Activated T-helper 2 cell treated with anti-CD3 and anti-CD28 coated beads, Interferon-gamma antibody, Interleukin-2, Interleukin-4, amounts not matched to agents 10 μg/mL and 5 μg/mL and 100 μg/mL, durations not matched to agents 14 hours and 24 hours and 36 hours (primary cell): Measurements from ENCODE around the gene SLC28A1. TPM values are rescaled to one million over a fixed set of nuclear protein-coding genes. Genes with fewer than 3 reads are reported as not detected.

Source experiments
- DNase-seq: peaks from one replicate; pipeline ENCODE4 v3.0.0; 2021; ENCODE audit warnings: low spot score
- H3K27ac Mint-ChIP-seq: one replicate; pipeline ENCODE4 v1.8.0; 2021; ENCODE audit warnings: mixed read lengths
- H3K27me3 Mint-ChIP-seq: one replicate; pipeline ENCODE4 v1.8.0; 2021; ENCODE audit warnings: low read depth, mixed read lengths
- H3K36me3 Mint-ChIP-seq: one replicate; pipeline ENCODE4 v1.8.0; 2021; ENCODE audit warnings: low read depth, mixed read lengths
- H3K4me1 Mint-ChIP-seq: one replicate; pipeline ENCODE4 v1.8.0; 2021; ENCODE audit warnings: low read depth, mixed read lengths
- H3K4me3 Mint-ChIP-seq: one replicate; pipeline ENCODE4 v1.8.0; 2021; ENCODE audit warnings: low read depth, mild to moderate bottlenecking, moderate library complexity, mixed read lengths
- H3K9me3 Mint-ChIP-seq: one replicate; pipeline ENCODE4 v1.8.0; 2021; ENCODE audit warnings: mixed read lengths
- intact Hi-C: fragments of 100-400 bp; cut with micrococcal nuclease; formaldehyde crosslinking; loops from one replicate; pipeline ENCODE4 v1.15.1; 2023
- total RNA-seq: library from RNA; stranded (reverse); gene quantifications from 2 replicates; pipeline ENCODE4 v1.2.3, GENCODE V29; 2022

The SLC28A1 gene
- total RNA-seq, 1 donor from 2014 or later, result not detected

DNA sequence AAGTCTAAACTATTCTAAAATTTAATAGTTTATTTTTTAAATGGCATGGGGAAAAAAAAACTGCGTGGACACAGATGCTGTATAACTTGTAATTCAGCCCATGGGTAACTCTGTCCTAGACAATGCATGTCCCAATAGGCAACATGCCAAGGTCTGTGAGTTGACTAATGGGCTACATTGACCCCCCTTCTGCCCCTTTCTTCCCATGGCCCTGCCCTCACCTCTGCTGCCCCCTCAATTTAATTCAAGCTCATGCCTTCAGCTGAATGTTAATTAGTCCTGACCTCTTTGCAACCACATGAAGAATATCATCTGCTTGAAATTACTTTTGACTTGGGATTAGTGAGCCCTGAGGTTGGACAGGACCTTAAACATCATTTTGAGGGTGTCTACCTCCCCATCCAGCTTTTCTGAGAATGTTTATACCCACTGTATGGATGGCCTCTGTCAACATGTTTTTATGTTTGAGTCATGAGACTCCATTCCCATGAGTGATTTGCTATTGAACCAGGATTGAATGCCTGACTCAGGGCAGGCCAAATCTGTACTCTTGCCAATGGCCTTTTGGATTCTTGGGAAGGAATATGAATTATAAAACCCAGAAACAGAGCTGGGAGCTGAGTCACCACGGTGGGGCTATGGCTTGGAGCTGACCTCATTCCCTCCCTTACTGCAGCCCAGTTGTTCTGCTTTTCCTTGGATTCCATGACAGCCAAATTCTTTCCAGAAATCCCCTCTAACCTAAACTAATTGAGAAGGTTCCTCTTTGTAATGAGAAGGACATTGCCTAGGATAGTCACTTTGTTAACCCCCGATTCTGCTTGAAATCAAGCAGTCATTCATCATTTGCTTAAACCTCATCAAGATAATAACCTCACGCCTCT, 63.7 kb downstream of the SLC28A1 start:
- Mint-ChIP-seq H3K4me3 (no peak overlapping the region), H3K4me1 (no peaks in the 10 kb centered on the region), H3K9me3 (no peaks in the 10 kb centered on the region), H3K27ac (no peak overlapping the region), H3K36me3 (no peaks in the 10 kb centered on the region), H3K27me3 (peaks cover 15% of the 10 kb centered on the region)
- intact Hi-C loops, result no loop called here
- DNase-seq, result no peak

DNA sequence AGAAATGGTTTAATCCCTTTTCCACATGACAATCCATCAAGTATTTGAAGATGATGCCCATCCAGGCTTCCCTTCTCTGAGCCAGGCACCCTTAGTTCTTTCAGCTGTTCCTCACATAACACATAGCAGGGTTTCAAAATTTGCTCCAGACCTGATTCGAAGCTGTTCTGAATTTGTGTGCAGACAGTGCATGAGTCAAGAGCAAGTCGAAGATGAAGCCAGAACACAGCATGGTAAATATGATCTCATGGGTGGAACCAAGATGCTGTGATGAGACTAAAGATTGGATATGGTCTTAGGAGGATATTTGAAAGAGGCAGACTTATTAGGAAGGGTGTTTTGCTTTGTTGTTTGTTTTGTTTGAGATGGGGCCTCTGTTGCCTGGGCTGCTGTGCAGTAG, 64.6 kb downstream of the SLC28A1 start:
- Mint-ChIP-seq H3K27me3 (peaks cover 18% of the 10 kb centered on the region), H3K27ac (no peak overlapping the region), H3K4me3 (no peak overlapping the region), H3K9me3 (no peaks in the 10 kb centered on the region), H3K36me3 (no peaks in the 10 kb centered on the region), H3K4me1 (no peaks in the 10 kb centered on the region)
- no peak for DNase-seq
- intact Hi-C loops, result no loop called here

DNA sequence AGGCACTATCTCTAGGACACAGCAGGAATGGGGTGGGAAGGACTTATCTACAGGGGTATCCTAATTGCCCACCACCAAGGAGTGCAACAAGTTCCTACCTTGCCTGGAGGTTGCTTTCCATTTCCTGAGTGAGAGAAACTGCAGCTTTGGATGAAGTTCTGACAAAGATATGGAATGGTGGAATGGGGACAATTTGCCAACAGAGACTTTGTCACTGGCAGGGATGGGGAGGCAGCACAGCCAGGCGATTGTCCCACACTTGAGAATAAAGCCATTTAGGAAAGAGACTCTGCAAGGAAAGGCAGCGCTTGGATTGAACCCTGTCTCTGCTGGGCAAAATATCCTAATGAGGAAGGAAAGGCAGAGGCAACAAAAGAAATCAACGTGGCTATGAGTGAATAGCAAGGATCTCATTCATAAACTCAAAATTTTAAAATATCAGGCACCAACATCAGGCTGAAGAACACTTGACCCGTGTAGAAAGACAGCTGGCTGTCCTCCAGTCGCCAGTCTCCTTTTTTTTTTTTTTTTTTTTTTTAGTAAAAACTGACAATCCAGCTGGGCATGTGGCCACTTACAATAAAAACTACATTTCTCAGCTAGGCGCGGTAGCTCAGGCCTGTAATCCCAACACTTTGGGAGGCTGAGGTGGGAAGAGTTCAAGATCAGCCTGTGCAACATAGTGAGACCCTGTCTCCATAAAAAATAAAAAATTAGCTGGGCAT, 65.5 kb downstream of the SLC28A1 start:
- intact Hi-C loops, result no loop called here
- no peak for DNase-seq
- Mint-ChIP-seq H3K36me3 (no peaks in the 10 kb centered on the region), H3K4me1 (no peaks in the 10 kb centered on the region), H3K9me3 (no peaks in the 10 kb centered on the region), H3K27ac (no peak overlapping the region), H3K4me3 (no peak overlapping the region), H3K27me3 (peaks cover 22% of the 10 kb centered on the region)

DNA sequence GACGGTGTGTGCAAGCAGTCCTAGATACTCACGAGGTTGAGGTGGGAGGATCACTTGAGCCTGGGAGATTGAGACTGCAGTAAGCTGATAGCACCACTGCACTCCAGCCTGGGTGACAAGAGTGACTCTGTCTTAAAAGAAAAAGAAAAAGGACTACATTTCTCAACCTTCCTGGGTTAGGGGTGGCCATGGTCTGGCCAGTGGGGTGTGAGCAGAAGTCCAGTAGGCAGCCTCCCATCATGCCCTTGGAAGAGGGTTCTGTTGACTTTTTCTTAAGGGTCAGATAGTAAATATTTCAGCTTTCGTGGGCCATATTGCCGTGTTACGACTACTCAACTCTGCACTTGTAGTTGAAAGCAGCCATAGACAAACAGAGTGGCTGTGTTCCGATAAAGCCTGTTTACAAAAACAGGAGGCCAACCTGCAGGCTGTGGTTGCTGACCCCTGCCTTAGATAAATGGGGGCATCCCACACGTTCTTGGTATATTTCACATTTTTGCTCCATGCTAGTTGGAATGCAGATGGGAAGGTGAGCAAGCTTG, 66.2 kb downstream of the SLC28A1 start:
- DNase-seq, result no peak
- H3K4me1 Mint-ChIP-seq, result no peaks in the 10 kb centered on the region
- H3K27me3 Mint-ChIP-seq, result peaks cover 25% of the 10 kb centered on the region
- intact Hi-C loops, result no loop called here
- no peak overlapping the region for H3K4me3 Mint-ChIP-seq
- H3K36me3 Mint-ChIP-seq, result no peaks in the 10 kb centered on the region
- no peak overlapping the region for H3K27ac Mint-ChIP-seq
- no peaks in the 10 kb centered on the region for H3K9me3 Mint-ChIP-seq

DNA sequence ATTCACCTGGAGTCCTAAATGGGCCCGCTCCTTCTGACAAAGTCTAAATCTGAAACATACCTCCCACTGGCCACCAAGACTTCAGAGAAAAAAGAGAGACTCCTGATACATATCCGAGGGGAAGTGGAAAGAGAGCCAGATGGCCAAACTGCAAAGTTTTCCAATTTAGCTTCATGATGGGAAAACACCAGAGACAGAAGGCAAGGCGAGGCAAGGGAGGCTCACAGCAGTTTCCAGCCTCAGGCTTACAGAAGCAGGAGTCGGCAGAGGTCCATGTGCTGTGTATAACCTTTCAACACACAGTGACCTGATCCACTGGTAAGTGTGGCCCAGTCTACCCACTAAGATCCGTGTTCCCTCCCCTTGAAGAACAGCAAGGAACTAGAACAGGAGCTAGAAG, 67.3 kb downstream of the SLC28A1 start:
- Mint-ChIP-seq H3K4me1 (no peaks in the 10 kb centered on the region), H3K27me3 (peaks cover 32% of the 10 kb centered on the region), H3K4me3 (no peak overlapping the region), H3K36me3 (no peaks in the 10 kb centered on the region), H3K27ac (no peak overlapping the region), H3K9me3 (no peaks in the 10 kb centered on the region)
- intact Hi-C loops, result no loop called here
- DNase-seq, result no peak

DNA sequence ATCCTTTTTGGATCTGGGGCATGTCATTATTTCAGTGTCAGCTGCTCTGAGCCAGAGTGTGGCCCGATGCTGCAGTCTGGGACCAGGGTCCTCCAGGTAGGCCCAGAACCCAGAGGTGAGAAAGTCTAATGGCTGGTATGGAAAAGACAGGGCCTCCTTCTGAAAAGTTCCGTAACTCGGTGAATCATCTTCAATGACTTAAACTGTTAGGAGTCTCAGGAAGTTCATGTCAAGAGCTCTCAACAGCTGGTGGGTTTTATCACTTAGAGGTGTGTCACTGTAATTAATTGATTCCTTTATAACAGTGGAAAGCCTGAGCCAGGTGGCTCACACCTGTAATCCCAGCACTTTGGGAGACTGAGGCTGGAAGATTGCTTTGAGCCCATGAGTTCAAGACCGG, 68.7 kb downstream of the SLC28A1 start:
- Mint-ChIP-seq H3K9me3 (no peaks in the 10 kb centered on the region), H3K36me3 (no peaks in the 10 kb centered on the region), H3K27ac (no peak overlapping the region), H3K4me3 (no peak overlapping the region), H3K27me3 (peaks cover 40% of the 10 kb centered on the region), H3K4me1 (no peaks in the 10 kb centered on the region)
- DNase-seq, result no peak
- intact Hi-C loops, result no loop called here

DNA sequence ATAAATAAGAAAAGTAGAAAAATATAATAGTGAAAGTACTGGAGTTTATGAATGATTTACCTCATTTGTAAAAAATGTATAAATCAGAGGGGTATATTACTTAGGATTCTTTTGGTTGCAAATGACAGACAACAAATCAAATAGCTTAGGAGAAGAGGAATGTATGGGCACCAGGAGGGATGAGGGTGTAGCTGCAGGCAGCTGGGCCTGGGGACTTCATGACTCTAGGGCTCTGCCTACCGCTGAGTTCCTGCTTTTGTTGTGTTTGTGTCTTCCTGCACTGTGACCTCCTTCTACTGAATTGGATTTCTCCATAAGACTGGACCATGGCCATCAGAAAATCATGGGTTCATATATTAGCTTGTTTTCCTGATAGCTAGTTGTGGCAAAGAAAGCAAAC, 69.3 kb downstream of the SLC28A1 start:
- H3K9me3 Mint-ChIP-seq, result no peaks in the 10 kb centered on the region
- H3K36me3 Mint-ChIP-seq, result no peaks in the 10 kb centered on the region
- H3K27me3 Mint-ChIP-seq, result peaks cover 42% of the 10 kb centered on the region
- no peak for DNase-seq
- intact Hi-C loops, result no loop called here
- H3K27ac Mint-ChIP-seq, result no peak overlapping the region
- no peak overlapping the region for H3K4me3 Mint-ChIP-seq
- H3K4me1 Mint-ChIP-seq, result no peaks in the 10 kb centered on the region

DNA sequence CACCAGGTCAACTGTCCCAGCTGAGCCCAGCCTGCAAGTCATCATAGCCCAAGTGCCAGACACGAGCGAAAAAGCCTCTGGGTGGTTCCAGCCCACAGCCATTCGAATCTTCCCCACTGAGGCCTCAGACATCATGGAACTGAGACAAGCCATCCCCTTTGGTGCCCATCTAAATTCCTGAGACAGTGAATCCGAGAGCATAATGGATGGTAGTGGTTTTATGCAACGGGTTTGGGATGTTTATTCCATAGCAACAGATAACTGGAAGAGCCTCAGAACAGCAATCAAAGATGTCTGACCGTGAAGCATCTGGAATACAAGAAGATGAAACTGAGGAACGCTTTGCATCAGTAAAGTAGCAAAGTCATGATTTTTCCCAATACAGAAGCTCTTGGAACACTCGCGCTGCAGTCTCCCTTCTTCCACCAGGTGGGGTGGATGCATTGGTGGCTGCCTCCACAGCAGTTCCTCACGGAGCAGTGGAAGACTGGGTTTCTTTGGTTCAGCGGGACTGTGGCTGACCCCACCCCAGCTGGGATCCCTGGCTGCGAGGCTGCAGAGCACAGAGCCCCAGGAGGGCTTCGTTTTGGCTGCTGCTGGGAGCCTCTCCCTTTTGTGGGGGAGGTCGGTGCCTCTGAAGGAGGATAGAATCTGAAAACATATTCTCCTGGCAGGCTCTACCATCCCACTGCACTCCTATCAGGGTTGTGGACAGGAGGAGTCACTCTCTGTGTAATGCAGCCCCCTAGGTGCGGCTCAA, 70.8 kb downstream of the SLC28A1 start:
- peaks cover 4% of the 10 kb centered on the region for H3K4me1 Mint-ChIP-seq
- H3K9me3 Mint-ChIP-seq, result no peaks in the 10 kb centered on the region
- no peak overlapping the region for H3K27ac Mint-ChIP-seq
- H3K36me3 Mint-ChIP-seq, result no peaks in the 10 kb centered on the region
- H3K27me3 Mint-ChIP-seq, result peaks cover 35% of the 10 kb centered on the region
- intact Hi-C loops, result no loop called here
- no peak for DNase-seq
- no peak overlapping the region for H3K4me3 Mint-ChIP-seq

DNA sequence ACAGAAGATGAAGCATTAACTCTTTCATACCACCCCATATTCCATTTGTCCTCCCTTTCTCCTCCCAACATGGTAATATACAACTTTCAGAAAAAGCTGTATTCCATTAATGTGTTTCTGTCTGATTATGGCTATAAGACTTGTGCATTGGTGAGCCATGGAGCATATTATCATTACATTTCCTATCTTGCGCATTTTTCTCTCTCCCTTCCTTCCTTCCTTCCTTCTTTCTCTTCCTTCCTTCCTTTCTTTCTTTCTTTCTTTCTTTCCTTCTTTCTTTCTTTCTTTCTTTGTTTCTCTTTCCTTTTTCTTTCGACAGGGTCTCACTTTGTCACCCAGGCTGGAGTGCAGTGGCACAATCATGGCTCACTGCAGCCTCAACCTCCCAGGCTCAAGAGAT, 71.7 kb downstream of the SLC28A1 start:
- Mint-ChIP-seq H3K27ac (no peak overlapping the region), H3K4me1 (peaks cover 4% of the 10 kb centered on the region), H3K36me3 (no peaks in the 10 kb centered on the region), H3K9me3 (no peaks in the 10 kb centered on the region), H3K4me3 (no peak overlapping the region), H3K27me3 (peaks cover 32% of the 10 kb centered on the region)
- no peak for DNase-seq
- intact Hi-C loops, result no loop called here

DNA sequence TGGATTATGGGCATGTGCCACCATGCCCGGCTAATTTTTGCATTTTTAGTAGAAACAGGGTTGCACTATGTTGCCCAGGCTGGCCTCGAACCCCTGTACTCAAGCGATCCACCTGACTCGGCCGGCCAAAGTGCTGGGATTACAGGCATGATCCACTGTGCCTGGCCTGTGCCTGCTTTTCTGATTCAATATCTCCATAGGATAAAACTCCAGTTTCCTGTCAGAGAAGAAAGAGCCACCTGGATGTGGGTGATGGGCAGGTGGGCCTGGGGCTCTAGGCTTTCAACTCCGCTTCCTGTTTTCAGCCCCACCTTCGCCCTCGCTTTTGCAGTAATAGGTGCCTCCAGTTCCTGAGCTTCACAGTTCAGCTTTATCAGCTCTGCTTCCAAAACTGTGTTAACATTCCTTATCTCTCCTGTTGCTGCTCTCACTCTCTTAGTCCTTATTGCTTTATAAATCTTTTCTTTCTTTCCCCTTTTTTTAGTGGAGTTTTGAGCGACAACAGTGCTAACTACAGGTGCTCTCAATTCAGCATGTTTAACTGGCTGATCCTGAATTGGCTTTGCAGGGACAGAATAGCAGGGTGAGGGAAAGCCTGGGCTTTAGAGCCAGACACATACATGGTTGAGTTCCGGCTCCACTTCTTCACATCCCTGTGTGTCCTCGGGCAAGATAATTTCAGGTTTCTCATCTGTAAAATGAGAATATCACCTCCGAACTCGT, 76.1 kb downstream of the SLC28A1 start:
- Mint-ChIP-seq H3K27ac (no peak overlapping the region), H3K27me3 (peaks cover 22% of the 10 kb centered on the region), H3K36me3 (no peaks in the 10 kb centered on the region), H3K4me3 (no peak overlapping the region), H3K4me1 (peaks cover 4% of the 10 kb centered on the region), H3K9me3 (no peaks in the 10 kb centered on the region)
- intact Hi-C loops, result no loop called here
- DNase-seq, result no peak

DNA sequence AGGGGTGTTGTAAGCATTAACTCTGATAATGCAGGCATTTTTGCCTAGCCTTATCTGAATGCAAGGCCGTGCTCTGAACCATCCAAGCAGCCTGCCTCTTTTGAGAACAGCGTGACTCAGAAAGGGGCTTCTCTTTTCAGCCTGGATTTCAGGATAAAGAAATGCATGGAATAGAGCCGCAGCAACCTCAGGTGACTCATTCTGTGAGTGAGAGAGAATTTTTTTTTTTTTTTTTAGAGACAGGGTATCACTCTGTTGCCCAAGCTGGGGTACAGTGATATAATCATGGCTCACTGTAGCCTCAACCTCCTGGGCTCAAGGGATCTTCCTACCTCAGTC, 76.6 kb downstream of the SLC28A1 start:
- peaks cover 4% of the 10 kb centered on the region for H3K4me1 Mint-ChIP-seq
- peaks cover 18% of the 10 kb centered on the region for H3K27me3 Mint-ChIP-seq
- intact Hi-C loops, result no loop called here
- no peaks in the 10 kb centered on the region for H3K9me3 Mint-ChIP-seq
- H3K27ac Mint-ChIP-seq, result no peak overlapping the region
- no peak for DNase-seq
- no peaks in the 10 kb centered on the region for H3K36me3 Mint-ChIP-seq
- no peak overlapping the region for H3K4me3 Mint-ChIP-seq

DNA sequence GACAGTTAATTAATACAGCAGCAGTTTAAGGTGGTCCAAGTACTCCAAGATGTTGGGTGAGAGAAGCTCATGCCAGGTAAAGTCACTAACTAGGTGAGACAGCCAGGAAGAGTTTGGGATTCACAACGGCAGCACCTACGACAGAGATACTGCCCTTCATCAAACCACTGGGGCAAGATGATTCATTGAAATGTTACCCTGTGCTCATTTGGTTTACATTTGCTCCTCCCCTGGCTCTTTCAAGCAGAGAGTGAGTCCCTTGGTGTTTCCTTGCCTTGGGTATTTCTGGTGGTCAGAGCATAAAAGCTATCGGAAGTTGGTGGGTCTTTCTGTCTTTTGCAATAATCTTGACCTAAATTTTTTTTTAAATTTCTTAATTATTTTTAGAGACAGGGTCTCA, 77.2 kb downstream of the SLC28A1 start:
- H3K27ac Mint-ChIP-seq, result no peak overlapping the region
- no peaks in the 10 kb centered on the region for H3K36me3 Mint-ChIP-seq
- peaks cover 12% of the 10 kb centered on the region for H3K27me3 Mint-ChIP-seq
- H3K4me1 Mint-ChIP-seq, result peaks cover 4% of the 10 kb centered on the region
- intact Hi-C loops, result no loop called here
- no peak for DNase-seq
- H3K4me3 Mint-ChIP-seq, result no peak overlapping the region
- peaks cover 4% of the 10 kb centered on the region for H3K9me3 Mint-ChIP-seq
